HG03460 (cell line): ENCODE results near the gene IL36A.

Experiments
- ATAC-seq: cut with Tn5 transposase; IDR thresholded peaks from one replicate; pipeline ENCODE4 v1.9.1; 2021; ENCODE audit not compliant: unreplicated experiment

The IL36A gene

DNA sequence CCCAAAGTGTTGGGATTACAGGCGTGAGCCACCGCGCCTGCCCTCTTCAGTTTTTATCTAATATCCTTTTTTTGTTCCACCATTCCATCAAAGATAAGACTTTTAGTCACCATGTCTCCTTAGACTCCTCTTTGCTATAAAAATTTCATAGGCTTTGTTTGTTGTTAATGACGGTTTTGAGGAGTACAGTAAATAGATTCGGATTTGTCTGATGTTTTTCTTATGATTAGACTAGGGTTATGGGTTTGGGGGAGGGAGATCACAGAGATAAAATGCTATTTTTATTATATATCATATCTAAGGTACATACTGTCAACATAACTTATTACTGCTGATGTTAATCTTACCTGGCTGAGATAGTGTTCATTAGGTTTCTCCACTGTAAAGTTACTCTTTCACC, 41.2 kb downstream of the IL36A start:
- ATAC-seq: no peak

DNA sequence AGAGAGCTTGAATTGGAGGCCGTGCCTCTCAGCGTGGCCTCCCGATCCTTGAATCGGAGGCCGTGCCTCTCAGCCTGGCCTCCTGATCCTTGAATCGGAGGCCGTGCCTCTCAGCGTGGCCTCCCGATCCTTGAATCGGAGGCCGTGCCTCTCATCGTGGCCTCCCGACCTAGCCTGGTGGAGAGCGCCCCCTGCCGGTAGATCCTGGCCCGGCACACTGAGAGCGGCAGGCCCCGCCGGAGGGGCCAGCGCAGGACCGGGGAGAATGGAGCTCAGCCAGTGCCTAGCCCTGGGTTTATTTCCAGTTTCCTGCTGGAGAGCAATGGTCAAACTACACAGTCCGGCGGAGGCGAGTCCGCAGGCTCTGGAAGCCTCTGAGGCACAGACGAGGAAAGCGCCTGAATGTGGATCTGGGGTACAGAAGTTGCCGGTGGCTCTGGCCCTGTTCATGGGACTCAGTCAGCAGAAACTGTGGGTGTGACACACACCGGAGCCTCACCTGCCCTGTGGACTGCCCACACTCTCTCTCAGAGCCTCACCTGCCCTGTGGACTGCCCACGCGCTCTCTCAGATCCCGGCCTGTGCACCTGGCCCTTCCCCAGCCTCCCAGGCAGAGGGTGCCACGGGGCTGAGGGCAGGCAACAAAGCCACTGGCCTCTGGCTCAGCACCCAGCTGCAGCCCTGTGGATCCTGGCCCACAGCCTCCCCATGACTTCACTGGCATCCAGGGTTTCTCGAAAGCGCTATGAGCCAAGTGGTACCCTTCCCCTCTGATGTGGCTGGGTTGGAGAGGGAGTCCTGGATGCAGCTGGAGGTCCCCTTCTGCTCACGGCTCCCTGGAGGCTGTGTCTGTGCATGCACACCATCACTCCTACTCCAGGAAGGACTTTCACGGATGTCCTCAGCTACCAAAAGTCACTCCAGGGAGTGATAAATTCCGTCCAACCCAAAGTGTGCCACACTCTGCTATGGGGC, 45.9 kb downstream of the IL36A start:
- ATAC-seq: no peak

DNA sequence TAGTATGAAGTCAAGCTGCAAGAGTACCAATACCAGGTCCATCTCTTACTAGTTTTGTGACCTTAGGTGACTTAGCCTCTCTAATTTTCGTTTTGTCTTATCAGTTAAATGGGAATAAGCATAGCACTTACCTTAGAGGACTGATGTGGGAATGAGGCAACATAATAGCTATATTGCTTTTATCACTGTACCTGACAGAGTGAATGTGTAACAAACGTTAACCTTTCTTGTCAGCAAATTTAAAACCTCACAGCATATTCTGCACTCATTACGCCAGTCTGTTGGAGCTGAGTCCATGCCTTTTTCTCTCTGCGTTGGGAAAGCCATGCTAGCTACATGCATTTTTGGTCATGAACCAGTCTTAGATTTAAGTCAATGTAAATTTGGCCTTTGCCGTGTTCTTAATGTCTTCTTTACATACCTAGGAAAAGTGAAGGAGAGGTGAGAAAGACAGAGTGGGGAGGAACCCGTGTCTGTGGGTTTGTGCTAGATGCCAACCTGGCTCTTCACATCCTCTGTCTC, 47.2 kb downstream of the IL36A start, which contains the start of gene IL36B:
IL36B (minus strand) TSS at position 472 of the 522 bp plus-strand sequence.
- no peak for ATAC-seq

DNA sequence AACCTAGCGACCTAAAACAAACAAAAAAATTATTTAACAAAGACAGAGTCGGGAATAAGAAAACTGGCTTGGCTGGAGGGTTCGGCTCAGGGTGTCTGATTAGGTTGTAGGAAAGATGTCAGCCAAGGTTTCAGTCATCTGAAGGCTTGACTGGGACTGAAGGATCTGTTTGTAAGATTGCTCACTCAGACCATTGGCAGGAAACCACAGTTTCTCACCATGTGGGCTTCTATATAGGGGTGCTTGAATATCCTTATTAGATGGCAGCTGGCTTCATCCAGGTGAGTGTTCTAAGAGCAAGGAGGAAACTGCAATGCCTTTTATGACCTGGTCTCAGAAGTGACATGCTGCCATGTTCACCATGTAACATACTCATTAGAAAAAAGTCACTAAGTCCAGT, 48.4 kb downstream of the IL36A start:
- no peak for ATAC-seq

DNA sequence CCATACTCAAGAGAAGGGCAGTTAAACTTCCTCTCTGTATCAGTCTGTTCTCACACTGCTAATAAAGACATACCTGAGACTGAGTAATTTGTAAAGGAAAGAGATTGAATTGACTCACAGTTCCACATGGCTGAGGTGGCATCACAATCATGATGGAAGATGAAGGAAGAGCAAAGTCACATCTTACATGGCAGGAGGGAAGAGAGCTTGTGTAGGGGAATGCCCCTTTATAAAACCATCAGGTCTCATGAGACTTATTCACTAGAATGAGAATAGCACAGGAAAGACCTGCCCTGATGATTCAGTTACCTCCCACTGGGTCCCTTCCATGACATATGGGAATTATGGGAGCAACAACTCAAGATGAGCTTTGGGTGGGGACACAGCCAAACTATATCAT, 48.8 kb downstream of the IL36A start:
- no peak for ATAC-seq

DNA sequence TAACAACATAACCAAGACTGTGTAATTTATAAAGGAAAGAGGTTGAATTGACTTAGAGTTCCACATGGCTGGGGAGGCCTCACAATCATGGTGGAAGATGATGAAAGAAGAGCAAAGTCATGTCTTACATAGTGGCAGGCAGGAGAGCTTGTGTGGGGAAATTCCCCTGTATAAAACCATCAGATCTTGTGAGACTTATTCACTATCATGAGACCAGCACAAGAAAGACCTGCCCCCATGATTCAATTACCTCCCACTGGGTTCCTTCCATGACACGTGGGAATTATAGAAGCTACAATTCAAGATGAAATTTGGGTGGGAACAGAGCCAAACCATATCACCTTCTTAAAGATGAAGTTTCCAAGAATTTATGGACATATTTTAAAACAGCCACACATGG, 51.3 kb downstream of the IL36A start:
- ATAC-seq: no peak

DNA sequence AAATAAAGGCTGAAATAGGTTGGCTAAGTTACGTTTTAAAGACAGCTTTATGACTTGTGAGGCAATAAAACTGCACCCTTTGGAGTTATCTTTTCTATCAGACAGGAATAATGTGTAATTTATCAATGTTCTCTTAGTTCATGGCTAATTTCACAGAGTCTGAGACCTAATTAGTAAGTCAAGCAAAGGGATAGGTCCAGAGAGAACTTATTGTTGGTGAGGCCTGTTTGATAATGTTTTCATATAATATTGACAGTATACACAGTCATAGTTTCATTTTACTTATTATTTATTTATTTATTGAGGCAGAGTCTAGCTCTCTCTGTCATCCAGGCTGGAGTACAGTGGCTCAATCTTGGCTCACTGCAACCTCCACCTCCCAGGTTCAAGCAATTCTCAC, 51.9 kb downstream of the IL36A start:
- no peak for ATAC-seq
